Measurements from ENCODE around the gene TGFB2. TPM values are rescaled to one million over a fixed set of nuclear protein-coding genes. Genes with fewer than 3 reads are reported as not detected.
A peak's percentile ranks its signal among the peaks of the same experiment; 100 is the strongest.

TGFB2 gene
- total RNA-seq, 1 donor from 2014 or later: 46.8 TPM

GRCh38 chr1:218473522-218473921 lies 128.4 kb downstream of the TGFB2 start:
- DNase-seq (ENCODE audit: low spot score): no peak
- intact Hi-C loops (cut with DNase I): no loop called here
- ATAC-seq: no peak

GRCh38 chr1:218474128-218474527 lies 129.0 kb downstream of the TGFB2 start:
- DNase-seq (ENCODE audit: low spot score): no peak
- no peak for ATAC-seq
- intact Hi-C loops (cut with DNase I): no loop called here

- intact Hi-C loops (cut with DNase I): no loop called here
- DNase-seq (ENCODE audit: low spot score) (no peak), ATAC-seq (no peak)
Observed at GRCh38 chr1:218475275-218475674, 130.1 kb downstream of the TGFB2 start.

- DNase-seq (ENCODE audit: low spot score) (no peak), ATAC-seq (no peak)
- intact Hi-C loops (cut with DNase I): no loop called here
Observed at GRCh38 chr1:218475699-218476098, 130.6 kb downstream of the TGFB2 start.

- DNase-seq (ENCODE audit: low spot score): no peak
- intact Hi-C loops (cut with DNase I): no loop called here
- no peak for ATAC-seq
Observed at GRCh38 chr1:218476385-218476784, 131.2 kb downstream of the TGFB2 start.

- intact Hi-C loops (cut with DNase I): no loop called here
- DNase-seq (ENCODE audit: low spot score) (no peak), ATAC-seq (no peak)
Observed at GRCh38 chr1:218478336-218478735, 133.2 kb downstream of the TGFB2 start.

GRCh38 chr1:218479436-218480115 lies 134.4 kb downstream of the TGFB2 start:
- peak; percentile 4 for ATAC-seq
- no peak for DNase-seq (ENCODE audit: low spot score)
- intact Hi-C loops (cut with DNase I): no loop called here

- peak; percentile 75 for ATAC-seq
- DNase-seq (ENCODE audit: low spot score): no peak
- intact Hi-C loops (cut with DNase I): no loop called here
Observed at GRCh38 chr1:218480137-218480536, 135.0 kb downstream of the TGFB2 start.

GRCh38 chr1:218480588-218481099 lies 135.5 kb downstream of the TGFB2 start:
- DNase-seq (ENCODE audit: low spot score) (no peak), ATAC-seq (no peak)
- intact Hi-C loops (cut with DNase I): no loop called here

- intact Hi-C loops (cut with DNase I): no loop called here
- no peak for ATAC-seq
Observed at GRCh38 chr1:218481116-218481775, 136.1 kb downstream of the TGFB2 start.

GRCh38 chr1:218482683-218483082 lies 137.5 kb downstream of the TGFB2 start:
- intact Hi-C loops (cut with DNase I): no loop called here

More at GRCh38 chr1:218481116-218481775, 136.1 kb downstream of the TGFB2 start:
- no peak for DNase-seq (ENCODE audit: low spot score)

GRCh38 chr1:218485241-218485928 lies 140.2 kb downstream of the TGFB2 start:
- ATAC-seq (no peak), DNase-seq (ENCODE audit: low spot score) (no peak)
- intact Hi-C loops (cut with DNase I): no loop called here

More at GRCh38 chr1:218482683-218483082, 137.5 kb downstream of the TGFB2 start:
- ATAC-seq (peak; percentile 86), DNase-seq (ENCODE audit: low spot score) (no peak)

- ATAC-seq: no peak
- intact Hi-C loops (cut with DNase I): no loop called here
- no peak for DNase-seq (ENCODE audit: low spot score)
Observed at GRCh38 chr1:218488531-218488930, 143.4 kb downstream of the TGFB2 start.

GRCh38 chr1:218488986-218489385 lies 143.8 kb downstream of the TGFB2 start:
- ATAC-seq (no peak), DNase-seq (ENCODE audit: low spot score) (no peak)
- intact Hi-C loops (cut with DNase I): no loop called here

- DNase-seq (ENCODE audit: low spot score): no peak
- no peak for ATAC-seq
- intact Hi-C loops (cut with DNase I): no loop called here
Observed at GRCh38 chr1:218490406-218490922, 145.3 kb downstream of the TGFB2 start.

GRCh38 chr1:218492874-218493273 lies 147.7 kb downstream of the TGFB2 start:
- DNase-seq (ENCODE audit: low spot score) (no peak), ATAC-seq (no peak)
- intact Hi-C loops (cut with DNase I): no loop called here

GRCh38 chr1:218493986-218494385 lies 148.8 kb downstream of the TGFB2 start:
- intact Hi-C loops (cut with DNase I): no loop called here
- ATAC-seq (no peak), DNase-seq (ENCODE audit: low spot score) (no peak)

Measured in sciatic nerve (tissue), 2 donors.